ENCODE measurements around the gene PDXDC1.
A peak's percentile ranks its signal among the peaks of the same experiment; 100 is the strongest.
"Not testable (repeated sequence)": the region's sequence is repeated elsewhere in the genome, so short reads cannot be mapped to it uniquely, and the experiment has no call there.

Gene PDXDC1

GRCh38 chr16:15143601-15144091 lies 168.8 kb downstream of the PDXDC1 start:
- not testable (repeated sequence) for H3K9me3 Mint-ChIP-seq; ATAC-seq (replicated peaks); H3K27me3 Mint-ChIP-seq; H3K36me3 Mint-ChIP-seq; DNase-seq; H3K27ac Mint-ChIP-seq; H3K4me3 Mint-ChIP-seq
- H3K4me1 Mint-ChIP-seq: peaks cover 9 to 17% of the 10 kb centered on the region in 2 donors

GRCh38 chr16:15144092-15144631 lies 169.3 kb downstream of the PDXDC1 start:
- not testable (repeated sequence) for DNase-seq, H3K9me3 Mint-ChIP-seq, H3K36me3 Mint-ChIP-seq, H3K27me3 Mint-ChIP-seq, H3K27ac Mint-ChIP-seq, H3K4me3 Mint-ChIP-seq
- peaks cover 9 to 17% of the 10 kb centered on the region in 2 donors for H3K4me1 Mint-ChIP-seq
- peak in 1 of 2 donors; percentile 15 for ATAC-seq (replicated peaks)

GRCh38 chr16:15144781-15145417 lies 170.1 kb downstream of the PDXDC1 start:
- H3K36me3 Mint-ChIP-seq; DNase-seq; H3K27ac Mint-ChIP-seq; H3K27me3 Mint-ChIP-seq; H3K9me3 Mint-ChIP-seq; H3K4me3 Mint-ChIP-seq; ATAC-seq (replicated peaks): not testable (repeated sequence)
- H3K4me1 Mint-ChIP-seq: peaks cover 9 to 13% of the 10 kb centered on the region in 2 donors

- H3K4me1 Mint-ChIP-seq: peaks cover 9 to 13% of the 10 kb centered on the region in 2 donors
- not testable (repeated sequence) for ATAC-seq (replicated peaks); H3K9me3 Mint-ChIP-seq; H3K27ac Mint-ChIP-seq; H3K4me3 Mint-ChIP-seq; H3K36me3 Mint-ChIP-seq; H3K27me3 Mint-ChIP-seq; DNase-seq
These were observed 170.8 kb downstream of the PDXDC1 start for GRCh38 chr16:15145418-15146263.

DNA sequence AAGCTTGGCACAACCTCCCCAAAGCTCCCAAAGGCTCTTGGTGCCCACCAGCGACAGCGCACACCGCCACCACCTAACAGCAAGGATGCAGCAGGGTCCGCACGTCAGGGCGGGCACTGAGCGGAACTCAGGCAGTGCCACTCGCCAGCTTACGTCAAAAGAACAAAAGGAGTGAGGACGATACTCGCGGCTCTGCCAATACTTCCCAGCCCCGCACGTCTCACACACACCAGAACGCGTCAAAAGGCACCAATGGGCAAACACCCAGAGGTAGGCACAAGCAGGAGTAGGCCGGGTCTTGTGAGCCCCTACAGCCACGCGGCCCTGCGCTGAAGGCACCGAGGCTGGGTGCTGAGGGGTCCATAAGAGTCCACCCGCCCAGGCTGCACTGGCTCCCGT lies 171.4 kb downstream of the PDXDC1 start:
- not testable (repeated sequence) for H3K36me3 Mint-ChIP-seq; H3K9me3 Mint-ChIP-seq; ATAC-seq (replicated peaks); H3K27ac Mint-ChIP-seq; H3K4me3 Mint-ChIP-seq; H3K27me3 Mint-ChIP-seq; DNase-seq
- peaks cover 9 to 13% of the 10 kb centered on the region in 2 donors for H3K4me1 Mint-ChIP-seq

DNA sequence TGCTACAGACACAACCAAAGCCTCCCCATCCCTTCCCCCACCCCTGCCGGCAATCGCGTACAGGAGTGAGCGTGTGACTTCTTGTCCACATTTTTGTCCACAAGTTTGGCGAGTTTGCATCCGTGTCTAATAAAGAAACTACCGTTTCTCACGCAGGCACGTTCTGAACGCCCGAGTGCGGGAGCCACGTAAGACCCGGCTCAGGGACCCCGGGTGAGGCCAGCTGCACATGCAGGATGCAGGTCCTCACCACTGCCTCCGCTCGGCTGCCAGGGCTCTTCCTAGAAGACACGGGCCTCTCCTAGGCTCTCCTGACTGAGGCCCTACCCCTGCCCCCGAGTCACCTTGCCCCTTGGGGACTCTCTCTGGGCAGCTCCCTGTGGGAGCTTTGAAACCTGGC lies 174.0 kb downstream of the PDXDC1 start:
- H3K4me1 Mint-ChIP-seq: peaks cover 6 to 13% of the 10 kb centered on the region in 2 donors
- not testable (repeated sequence) for H3K27me3 Mint-ChIP-seq; H3K36me3 Mint-ChIP-seq; H3K4me3 Mint-ChIP-seq; H3K9me3 Mint-ChIP-seq; DNase-seq; H3K27ac Mint-ChIP-seq; ATAC-seq (replicated peaks)

- H3K36me3 Mint-ChIP-seq; ATAC-seq (replicated peaks); H3K9me3 Mint-ChIP-seq; H3K27ac Mint-ChIP-seq; H3K27me3 Mint-ChIP-seq; H3K4me3 Mint-ChIP-seq; DNase-seq: not testable (repeated sequence)
- H3K4me1 Mint-ChIP-seq: peaks cover 6 to 11% of the 10 kb centered on the region in 2 donors
These were observed 174.4 kb downstream of the PDXDC1 start for GRCh38 chr16:15149260-15149659.

GRCh38 chr16:15154005-15154404 lies 179.2 kb downstream of the PDXDC1 start:
- not testable (repeated sequence) for H3K27me3 Mint-ChIP-seq; DNase-seq; H3K4me1 Mint-ChIP-seq; H3K9me3 Mint-ChIP-seq; H3K36me3 Mint-ChIP-seq; H3K27ac Mint-ChIP-seq; ATAC-seq (replicated peaks)
- H3K4me3 Mint-ChIP-seq: peak overlapping the region; percentile 75 to 86

DNA sequence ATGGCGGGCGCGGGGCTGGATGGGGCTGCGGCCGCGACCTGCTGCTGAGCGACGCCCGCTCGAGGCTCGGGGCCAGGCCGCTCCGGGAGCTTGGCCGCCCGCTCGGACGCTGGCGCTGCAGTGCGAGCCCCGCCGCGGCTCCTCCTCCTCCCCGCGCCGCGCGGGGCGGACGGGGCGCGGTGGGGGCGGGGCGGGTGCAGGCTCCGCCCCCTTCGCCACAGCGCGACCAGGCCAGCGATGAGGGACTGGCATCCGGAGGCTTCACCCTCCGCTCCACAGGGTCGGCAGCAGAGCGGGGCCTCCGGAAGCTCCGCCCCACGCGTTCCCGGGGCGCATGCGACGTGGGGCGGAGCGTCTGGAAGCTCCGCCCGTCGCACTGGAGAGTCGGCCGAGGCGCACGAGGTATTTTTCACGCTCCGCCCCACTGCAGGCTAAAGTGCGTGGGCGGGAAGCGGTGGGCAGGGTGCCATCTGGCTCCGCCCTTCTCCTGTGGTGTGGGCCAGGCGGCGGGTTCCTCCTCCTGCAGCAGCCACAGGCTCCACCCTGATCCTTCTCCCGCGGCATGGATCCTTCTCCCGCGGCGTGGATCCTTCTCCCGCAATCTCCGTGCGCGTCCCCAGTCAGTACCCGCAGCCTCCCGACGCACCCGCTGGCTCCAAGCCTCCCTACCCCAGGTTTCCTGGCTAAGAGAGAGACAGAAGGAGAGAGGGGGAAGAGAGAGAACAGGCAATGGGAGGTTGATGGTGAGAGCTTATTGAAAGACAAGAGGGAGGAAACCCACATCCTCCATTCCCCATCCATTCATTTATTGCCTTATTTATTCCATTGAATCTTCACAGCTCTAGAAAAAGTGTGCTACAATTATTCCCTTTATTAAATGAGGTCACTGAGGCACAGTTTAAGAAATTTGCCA lies 180.1 kb downstream of the PDXDC1 start:
- DNase-seq: peak; percentile 92
- not testable (repeated sequence) for H3K9me3 Mint-ChIP-seq, H3K36me3 Mint-ChIP-seq, H3K4me1 Mint-ChIP-seq, H3K27me3 Mint-ChIP-seq
- H3K27ac Mint-ChIP-seq: peak overlapping the region; percentile 94
- peak overlapping the region; percentile 87 for H3K4me3 Mint-ChIP-seq
- ATAC-seq (replicated peaks): peak; percentile 95 to 99

- not testable (repeated sequence) for ATAC-seq (replicated peaks); H3K27ac Mint-ChIP-seq; H3K27me3 Mint-ChIP-seq; H3K9me3 Mint-ChIP-seq; H3K4me1 Mint-ChIP-seq; H3K36me3 Mint-ChIP-seq; DNase-seq; H3K4me3 Mint-ChIP-seq
These were observed 182.8 kb downstream of the PDXDC1 start for GRCh38 chr16:15157644-15158043.

DNA sequence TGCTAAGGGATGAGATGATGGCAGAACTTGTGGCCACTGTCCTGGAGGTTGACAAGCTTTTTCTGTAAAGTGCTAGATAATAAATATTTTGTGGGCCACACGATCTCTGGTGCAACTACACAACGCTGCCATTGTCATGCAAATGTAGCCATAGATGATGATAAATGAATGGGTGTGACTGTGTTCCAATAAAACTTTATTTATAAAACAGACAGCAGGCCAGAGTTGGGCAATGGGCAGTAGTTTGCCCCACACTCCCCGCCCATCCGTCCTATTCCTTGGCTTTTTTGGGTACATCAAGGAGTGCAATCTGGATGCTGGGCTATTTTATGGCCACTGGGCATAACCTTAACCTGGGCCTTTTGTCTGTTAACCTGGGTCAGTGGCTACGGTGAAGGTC lies 184.8 kb downstream of the PDXDC1 start:
- H3K4me1 Mint-ChIP-seq; H3K9me3 Mint-ChIP-seq; H3K4me3 Mint-ChIP-seq; H3K27me3 Mint-ChIP-seq; H3K27ac Mint-ChIP-seq; ATAC-seq (replicated peaks); H3K36me3 Mint-ChIP-seq; DNase-seq: not testable (repeated sequence)

- not testable (repeated sequence) for H3K9me3 Mint-ChIP-seq; H3K4me3 Mint-ChIP-seq; ATAC-seq (replicated peaks); DNase-seq; H3K36me3 Mint-ChIP-seq; H3K27ac Mint-ChIP-seq; H3K4me1 Mint-ChIP-seq; H3K27me3 Mint-ChIP-seq
These were observed 185.7 kb downstream of the PDXDC1 start for GRCh38 chr16:15160571-15160970.

DNA sequence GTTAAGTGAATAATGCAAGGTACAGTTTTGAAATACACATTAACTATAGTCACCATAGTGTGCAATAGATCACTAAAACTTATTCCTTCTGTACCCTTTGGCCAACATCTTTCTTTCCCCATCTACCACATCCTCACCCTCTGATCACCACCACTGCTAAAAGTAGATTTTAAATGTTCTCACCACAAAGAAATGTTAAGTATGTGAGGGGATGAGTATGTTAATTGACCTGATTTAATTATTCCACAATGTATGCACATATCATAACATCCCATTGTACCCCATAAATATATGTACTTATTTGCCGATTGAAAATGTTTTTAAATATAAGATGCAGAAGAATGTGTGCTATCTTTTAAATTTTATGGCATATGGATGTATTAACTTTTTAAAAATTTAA lies 188.2 kb downstream of the PDXDC1 start:
- peaks cover 4 to 11% of the 10 kb centered on the region in 2 donors for H3K27me3 Mint-ChIP-seq
- not testable (repeated sequence) for H3K4me3 Mint-ChIP-seq; H3K36me3 Mint-ChIP-seq; H3K9me3 Mint-ChIP-seq; H3K4me1 Mint-ChIP-seq; H3K27ac Mint-ChIP-seq; ATAC-seq (replicated peaks); DNase-seq

DNA sequence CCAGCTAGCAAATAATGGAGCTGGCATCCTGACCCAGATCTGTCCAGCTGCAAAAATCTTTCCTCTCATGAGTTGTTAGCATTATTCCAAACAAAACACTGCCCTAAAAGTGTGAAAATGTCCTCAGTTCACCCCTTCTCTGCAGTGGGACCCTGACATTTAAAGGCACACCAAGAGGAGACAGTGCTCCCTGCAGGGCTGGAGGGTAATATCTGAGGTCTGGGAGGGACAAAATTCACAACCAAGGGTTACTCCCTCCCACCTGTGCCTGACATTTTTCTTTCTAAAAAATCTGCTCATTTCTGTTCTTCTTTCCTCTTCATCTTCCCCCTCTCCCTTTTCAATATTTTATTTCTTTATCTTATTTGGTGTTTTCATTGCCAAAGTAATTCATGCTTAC lies 191.4 kb downstream of the PDXDC1 start:
- H3K4me1 Mint-ChIP-seq; DNase-seq; ATAC-seq (replicated peaks); H3K36me3 Mint-ChIP-seq; H3K9me3 Mint-ChIP-seq; H3K4me3 Mint-ChIP-seq; H3K27ac Mint-ChIP-seq: not testable (repeated sequence)
- peaks cover 9 to 19% of the 10 kb centered on the region in 2 donors for H3K27me3 Mint-ChIP-seq

Data from stimulated activated naive B cell treated with anti-CD40 and anti-IgM and Interleukin-4, amounts not matched to agents 10 μg/mL and 1 μg/mL and 100 μg/mL, for 72 hours (primary cell).